Naive B cell (primary cell): ENCODE data around the gene PPP2R1B. TPM values are rescaled to one million over a fixed set of nuclear protein-coding genes. Genes with fewer than 3 reads are reported as not detected.
A peak's percentile ranks its signal among the peaks of the same experiment; 100 is the strongest.
"Not testable (repeated sequence)": the region's sequence is repeated elsewhere in the genome, so short reads cannot be mapped to it uniquely, and the experiment has no call there.

ENCODE experiments used
- ATAC-seq, 2 donors: fragments of 150-1000 bp; cut with Tn5 transposase; 2 replicates each; pipeline ENCODE4 v1.10.0; 2021; ENCODE audit warnings: low read depth in 2 of 2, mild to moderate bottlenecking in 2 of 2, moderate library complexity in 2 of 2
- DNase-seq: peaks from one replicate; pipeline ENCODE4 v3.0.0; 2022
- H3K27ac Mint-ChIP-seq, 6 donors: one replicate each; pipeline ENCODE4 v1.8.0; 2020 to 2022; ENCODE audit warnings: mild to moderate bottlenecking in 6 of 6, mixed read lengths in 6 of 6, moderate library complexity in 5 of 6, inconsistent platforms in 2 of 6
- H3K27me3 Mint-ChIP-seq, 3 donors: one replicate each; pipeline ENCODE4 v1.8.0; 2021 to 2022; ENCODE audit warnings: mixed read lengths in 3 of 3, mild to moderate bottlenecking in 1 of 3
- H3K36me3 Mint-ChIP-seq, 2 donors: one replicate each; pipeline ENCODE4 v1.8.0; 2020 to 2022; ENCODE audit warnings: mixed read lengths in 2 of 2, inconsistent platforms in 1 of 2, mild to moderate bottlenecking in 1 of 2
- H3K4me1 Mint-ChIP-seq, 3 donors: one replicate each; pipeline ENCODE4 v1.8.0; 2020 to 2022; ENCODE audit warnings: mixed read lengths in 3 of 3, inconsistent platforms in 1 of 3, mild to moderate bottlenecking in 1 of 3, moderate library complexity in 1 of 3
- H3K4me3 Mint-ChIP-seq, 8 donors: one replicate each; pipeline ENCODE4 v1.8.0; 2020 to 2022; ENCODE audit warnings: mild to moderate bottlenecking in 8 of 8, mixed read lengths in 8 of 8, moderate library complexity in 8 of 8, inconsistent platforms in 2 of 8
- H3K9me3 Mint-ChIP-seq, 7 donors: one replicate each; pipeline ENCODE4 v1.8.0; 2020 to 2022; ENCODE audit warnings: mixed read lengths in 7 of 7, mild to moderate bottlenecking in 5 of 7, inconsistent platforms in 2 of 7, moderate library complexity in 1 of 7
- polyA plus RNA-seq, 6 donors: library from polyadenylated mRNA; unstranded; fragments of 300-500 nt; fragmentation: Illumina TruSeq; gene quantifications; one replicate each; pipeline ENCODE4 v1.2.3, GENCODE V29; 2021; ENCODE audit warnings: low read depth in 6 of 6

The PPP2R1B gene
- polyA plus RNA-seq, 6 donors from 2014 or later, result 14.8 to 23.0 (median 18.6) TPM

DNA sequence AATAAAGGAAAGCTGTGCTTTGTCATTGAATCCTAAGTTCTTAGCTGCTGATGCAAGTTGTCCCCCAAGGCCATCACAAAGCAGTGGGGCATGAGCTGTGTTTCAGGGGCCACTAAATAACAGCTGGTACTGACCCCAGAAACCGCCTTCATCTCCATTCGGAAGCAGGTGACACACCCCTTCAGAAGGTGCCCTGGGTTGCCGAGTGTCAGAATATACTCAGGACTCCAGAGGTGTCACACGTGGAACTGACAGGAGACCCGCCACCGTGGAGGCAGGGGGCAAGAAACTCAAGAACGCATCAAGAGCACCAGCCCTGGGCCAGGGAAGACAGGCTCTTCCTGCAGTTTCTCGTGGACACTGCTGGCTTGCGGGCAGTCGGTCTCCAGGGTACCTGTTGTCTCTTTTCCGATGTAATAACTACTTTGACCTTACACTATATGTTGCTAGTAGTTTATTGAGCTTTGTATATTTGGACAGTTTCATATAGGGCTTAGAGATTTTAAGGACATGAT lies 41.5 kb downstream of the PPP2R1B start:
- H3K27ac Mint-ChIP-seq, result no peak overlapping the region
- H3K9me3 Mint-ChIP-seq, result no peaks in the 10 kb centered on the region
- no peak for DNase-seq
- H3K27me3 Mint-ChIP-seq, result no peaks in the 10 kb centered on the region
- peaks cover 8 to 14% of the 10 kb centered on the region in 2 donors for H3K36me3 Mint-ChIP-seq
- no peak for ATAC-seq
- no peaks in the 10 kb centered on the region for H3K4me1 Mint-ChIP-seq
- no peak overlapping the region for H3K4me3 Mint-ChIP-seq

DNA sequence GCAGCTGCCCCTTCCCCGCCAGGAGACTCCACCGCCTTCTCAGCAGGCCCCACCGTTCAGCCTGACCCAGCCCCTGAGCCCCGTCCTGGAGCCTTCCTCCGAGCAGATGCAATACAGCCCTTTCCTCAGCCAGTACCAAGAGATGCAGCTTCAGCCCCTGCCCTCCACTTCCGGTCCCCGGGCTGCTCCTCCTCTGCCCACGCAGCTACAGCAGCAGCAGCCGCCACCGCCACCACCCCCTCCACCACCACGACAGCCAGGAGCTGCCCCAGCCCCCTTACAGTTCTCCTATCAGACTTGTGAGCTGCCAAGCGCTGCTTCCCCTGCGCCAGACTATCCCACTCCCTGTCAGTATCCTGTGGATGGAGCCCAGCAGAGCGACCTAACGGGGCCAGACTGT lies 42.6 kb downstream of the PPP2R1B start:
- Mint-ChIP-seq H3K4me3 (peak overlapping the region in 1 of 8 donors; percentile 2), H3K4me1 (peaks cover 0 to 2% (median 0%) of the 10 kb centered on the region in 3 donors), H3K36me3 (peaks cover 11 to 22% of the 10 kb centered on the region in 2 donors), H3K9me3 (no peaks in the 10 kb centered on the region), H3K27me3 (no peaks in the 10 kb centered on the region), H3K27ac (peak overlapping the region in 1 of 6 donors; percentile 85)
- no peak for ATAC-seq
- DNase-seq, result no peak

DNA sequence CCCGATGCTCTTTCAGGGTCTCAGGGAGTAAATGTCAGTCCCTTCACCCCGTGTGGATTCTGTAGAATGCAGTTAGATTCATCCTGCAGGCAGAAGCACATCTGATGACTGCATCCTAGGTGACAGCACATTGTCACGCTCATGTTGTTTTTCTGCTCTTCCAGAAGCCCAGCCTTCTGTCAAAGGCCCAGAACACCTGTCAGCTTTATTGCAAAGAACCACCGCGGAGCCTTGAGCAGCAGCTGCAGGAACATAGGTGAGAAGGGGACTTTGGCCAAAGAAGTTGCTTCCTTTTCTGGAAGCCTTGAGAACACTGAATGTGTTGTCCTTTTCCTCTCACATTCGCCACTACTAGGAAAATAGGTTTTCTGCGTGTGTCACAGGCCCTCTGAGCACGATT lies 43.7 kb downstream of the PPP2R1B start:
- ATAC-seq (no peak), DNase-seq (no peak)
- Mint-ChIP-seq H3K4me1 (peaks cover 0 to 3% (median 2%) of the 10 kb centered on the region in 3 donors), H3K27me3 (no peaks in the 10 kb centered on the region), H3K4me3 (no peak overlapping the region), H3K36me3 (peaks cover 11 to 24% of the 10 kb centered on the region in 2 donors), H3K27ac (no peak overlapping the region), H3K9me3 (no peaks in the 10 kb centered on the region)

DNA sequence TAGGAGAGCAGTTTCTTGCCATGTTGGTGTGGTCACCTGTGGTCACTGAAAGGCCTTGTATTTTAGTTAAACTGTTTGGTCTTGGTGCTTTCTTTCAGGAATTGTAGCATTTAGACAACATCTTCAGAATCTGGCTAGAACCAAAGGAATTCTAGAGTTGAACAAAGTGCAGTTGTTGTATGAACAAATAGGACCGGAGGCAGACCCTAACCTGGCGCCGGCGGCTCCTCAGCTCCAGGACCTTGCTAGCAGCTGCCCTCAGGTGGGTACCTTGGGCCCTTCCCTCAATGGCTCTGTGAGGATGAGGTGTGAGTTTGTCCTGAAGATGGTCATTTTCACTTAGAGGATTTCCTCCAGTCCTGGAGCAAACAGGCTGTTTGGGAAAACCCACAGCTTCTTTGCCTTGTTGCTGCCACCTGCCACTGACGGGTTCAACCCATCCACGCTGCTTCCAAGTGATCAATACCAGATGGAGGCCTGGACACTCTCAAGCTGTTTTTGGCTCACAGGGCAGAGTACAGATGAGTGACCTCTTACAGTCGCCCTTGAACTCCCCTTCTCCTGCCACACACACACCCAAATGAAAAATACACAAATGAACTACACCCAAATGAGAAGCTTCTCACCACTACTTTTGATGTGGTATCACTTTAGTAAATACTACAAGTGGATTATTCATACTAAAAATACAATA lies 45.2 kb downstream of the PPP2R1B start:
- DNase-seq, result no peak
- Mint-ChIP-seq H3K36me3 (peaks cover 11 to 20% of the 10 kb centered on the region in 2 donors), H3K9me3 (no peaks in the 10 kb centered on the region), H3K27ac (peak overlapping the region in 1 of 6 donors; percentile 26), H3K4me1 (peaks cover 0 to 9% (median 4%) of the 10 kb centered on the region in 3 donors), H3K27me3 (no peaks in the 10 kb centered on the region), H3K4me3 (no peak overlapping the region)
- no peak for ATAC-seq

DNA sequence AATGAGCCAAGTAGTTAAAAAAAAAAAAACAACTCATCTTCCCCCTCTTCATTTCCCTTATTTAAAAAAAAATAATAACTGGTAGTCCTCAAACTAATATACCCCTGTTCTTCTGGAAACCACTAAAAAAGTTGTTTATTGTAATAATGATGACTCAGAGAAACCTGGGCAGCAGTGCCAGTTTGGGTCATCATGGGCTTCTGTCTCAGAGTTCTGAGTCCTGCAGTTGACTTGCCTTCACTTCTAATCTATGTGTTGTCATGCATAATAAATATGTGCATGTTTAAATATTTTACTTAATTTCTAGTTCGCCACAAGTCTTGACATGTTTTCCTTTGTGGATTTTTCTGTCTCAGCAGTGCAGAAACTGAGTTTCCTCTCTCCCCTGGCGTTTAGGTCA lies 46.8 kb downstream of the PPP2R1B start:
- Mint-ChIP-seq H3K27ac (peak overlapping the region in 1 of 6 donors; percentile 83), H3K27me3 (no peaks in the 10 kb centered on the region), H3K4me1 (peaks cover 11 to 19% (median 12%) of the 10 kb centered on the region in 3 donors), H3K36me3 (peaks cover 20 to 30% of the 10 kb centered on the region in 2 donors), H3K9me3 (peaks cover 0 to 1% (median 0%) of the 10 kb centered on the region in 7 donors), H3K4me3 (no peak overlapping the region)
- ATAC-seq (no peak), DNase-seq (no peak)

DNA sequence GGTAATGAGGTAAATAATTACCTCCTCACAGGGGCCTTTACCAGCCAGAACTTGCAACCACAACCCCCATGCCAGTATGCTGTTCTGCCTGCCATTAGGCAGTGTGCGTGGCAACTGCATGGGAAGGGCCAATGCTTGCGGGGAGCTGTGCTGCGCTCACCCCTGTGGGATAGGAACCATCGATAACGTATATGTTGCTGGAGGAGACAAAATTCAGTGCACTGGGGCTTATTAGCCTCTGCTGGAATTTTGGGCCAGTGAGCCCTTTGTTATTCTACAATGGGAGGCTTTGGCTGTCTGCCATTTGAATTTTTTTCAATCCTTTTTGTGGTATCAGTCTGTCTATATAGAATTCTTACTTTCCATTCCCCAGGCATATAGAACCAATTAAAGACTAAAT lies 47.3 kb downstream of the PPP2R1B start:
- Mint-ChIP-seq H3K27me3 (no peaks in the 10 kb centered on the region), H3K27ac (no peak overlapping the region), H3K9me3 (peaks cover 0 to 7% (median 0%) of the 10 kb centered on the region in 7 donors), H3K4me3 (no peak overlapping the region), H3K4me1 (peaks cover 17 to 24% (median 17%) of the 10 kb centered on the region in 3 donors), H3K36me3 (peaks cover 25 to 35% of the 10 kb centered on the region in 2 donors)
- DNase-seq, result no peak
- no peak for ATAC-seq

DNA sequence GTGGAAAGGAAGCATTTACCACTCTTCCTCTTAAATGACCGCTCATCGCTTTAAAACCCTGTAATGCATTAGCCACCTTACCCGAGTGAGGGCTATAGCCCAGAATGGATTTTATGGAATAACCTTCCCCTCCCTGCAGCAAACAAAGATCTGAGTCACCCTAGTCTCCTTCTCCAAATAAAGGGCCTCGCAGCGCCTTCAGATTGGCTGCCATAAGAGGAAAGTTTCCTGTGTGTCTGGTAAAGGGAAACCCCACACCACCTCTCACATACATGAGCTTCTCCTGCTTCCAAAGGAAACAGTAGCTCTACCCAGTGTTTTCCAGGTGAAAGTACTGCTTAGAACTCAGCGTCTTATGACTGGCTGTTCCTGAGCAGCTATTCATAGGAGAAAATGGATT lies 47.8 kb downstream of the PPP2R1B start:
- H3K36me3 Mint-ChIP-seq, result peaks cover 29 to 38% of the 10 kb centered on the region in 2 donors
- H3K9me3 Mint-ChIP-seq, result peaks cover 0 to 7% (median 0%) of the 10 kb centered on the region in 7 donors
- DNase-seq (no peak), ATAC-seq (no peak)
- no peak overlapping the region for H3K4me3 Mint-ChIP-seq
- no peak overlapping the region for H3K27ac Mint-ChIP-seq
- H3K4me1 Mint-ChIP-seq, result peaks cover 18 to 29% (median 19%) of the 10 kb centered on the region in 3 donors
- H3K27me3 Mint-ChIP-seq, result no peaks in the 10 kb centered on the region

DNA sequence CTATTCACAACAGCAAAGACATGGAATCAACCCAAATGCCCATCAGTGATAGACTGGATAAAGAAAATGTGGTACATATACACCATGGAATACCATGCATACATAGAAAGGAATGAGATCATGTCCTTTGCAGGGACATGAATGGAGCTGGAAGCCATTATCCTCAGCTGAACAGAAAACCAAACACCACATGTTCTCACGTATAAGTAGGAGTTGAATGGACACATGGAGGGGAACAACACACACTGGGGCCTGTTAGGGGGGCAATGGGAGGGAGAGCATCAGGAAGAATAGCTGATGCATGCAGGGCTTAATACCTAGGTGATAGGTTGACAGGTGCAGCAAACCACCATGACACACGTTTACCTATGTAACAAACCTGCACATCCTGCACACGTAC lies 48.5 kb downstream of the PPP2R1B start:
- Mint-ChIP-seq H3K4me1 (peaks cover 18 to 29% (median 19%) of the 10 kb centered on the region in 3 donors), H3K27ac (peak overlapping the region in 1 of 6 donors; percentile 18), H3K36me3 (peaks cover 32 to 36% of the 10 kb centered on the region in 2 donors)
- not testable (repeated sequence) for H3K4me3 Mint-ChIP-seq, DNase-seq, ATAC-seq, H3K9me3 Mint-ChIP-seq, H3K27me3 Mint-ChIP-seq

DNA sequence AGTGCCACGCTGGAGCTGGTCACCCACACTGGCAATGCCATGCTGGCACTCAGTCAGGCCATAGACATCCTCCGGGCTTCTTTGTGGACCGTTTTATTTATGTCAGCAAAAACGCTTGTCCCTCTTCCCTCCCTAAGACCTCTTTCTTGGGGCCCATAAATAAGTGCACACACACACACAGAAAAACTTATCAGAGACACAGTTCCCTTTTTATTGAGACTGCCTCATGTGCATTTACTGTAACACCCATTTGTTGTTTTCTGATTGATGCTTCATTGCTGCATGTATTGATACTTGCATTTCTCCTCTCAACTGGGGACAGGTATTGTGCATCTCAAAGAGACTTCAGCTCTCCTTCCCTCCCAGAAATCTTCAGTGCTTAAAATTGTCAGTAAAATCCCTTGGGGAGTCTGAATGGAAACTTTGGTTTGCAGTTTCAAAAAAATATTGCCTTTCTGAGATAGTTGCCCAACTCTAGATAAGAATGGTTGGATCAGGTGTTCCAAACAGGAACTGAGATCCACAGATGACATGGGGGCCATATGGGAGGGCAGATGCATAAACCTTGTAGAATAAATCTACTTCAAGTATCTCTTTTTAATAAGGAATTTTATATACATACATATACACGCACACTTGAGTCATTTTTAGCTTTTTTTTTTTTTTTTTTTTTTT lies 50.9 kb downstream of the PPP2R1B start:
- Mint-ChIP-seq H3K36me3 (peaks cover 37 to 49% of the 10 kb centered on the region in 2 donors), H3K27me3 (no peaks in the 10 kb centered on the region), H3K4me1 (peaks cover 18 to 29% (median 19%) of the 10 kb centered on the region in 3 donors), H3K27ac (peak overlapping the region in 3 of 6 donors; percentile 26 to 70 (median 61)), H3K9me3 (peaks cover 0 to 7% (median 0%) of the 10 kb centered on the region in 7 donors), H3K4me3 (no peak overlapping the region)
- no peak for DNase-seq
- ATAC-seq, result peak in 1 of 2 donors; percentile 47

DNA sequence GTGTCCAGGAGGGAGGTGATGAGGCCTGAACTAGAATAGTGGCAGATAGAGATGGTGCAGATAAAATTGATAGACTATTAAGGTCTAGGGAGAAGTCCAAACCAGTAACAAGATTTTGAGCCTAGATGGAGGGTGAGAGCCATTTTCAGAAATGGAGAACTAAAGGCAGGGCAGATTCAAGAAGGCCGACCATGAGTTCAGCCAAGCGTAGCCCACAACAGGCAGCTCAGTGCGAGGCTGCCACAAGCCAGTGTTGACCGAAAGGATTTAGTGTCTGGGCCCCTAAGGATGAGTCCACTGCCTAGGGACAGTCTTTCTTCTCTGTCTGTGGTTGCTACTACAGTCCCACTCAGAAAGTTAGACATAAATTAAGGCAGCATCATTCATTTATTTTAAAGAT lies 51.7 kb downstream of the PPP2R1B start:
- peak overlapping the region in 2 of 6 donors; percentile 74 to 75 for H3K27ac Mint-ChIP-seq
- H3K4me3 Mint-ChIP-seq, result peak overlapping the region in 1 of 8 donors; percentile 1
- peaks cover 0 to 7% (median 0%) of the 10 kb centered on the region in 7 donors for H3K9me3 Mint-ChIP-seq
- H3K4me1 Mint-ChIP-seq, result peaks cover 18 to 29% (median 19%) of the 10 kb centered on the region in 3 donors
- H3K36me3 Mint-ChIP-seq, result peaks cover 29 to 51% of the 10 kb centered on the region in 2 donors
- ATAC-seq, result peak in 1 of 2 donors; percentile 54
- H3K27me3 Mint-ChIP-seq, result no peaks in the 10 kb centered on the region
- DNase-seq, result no peak

DNA sequence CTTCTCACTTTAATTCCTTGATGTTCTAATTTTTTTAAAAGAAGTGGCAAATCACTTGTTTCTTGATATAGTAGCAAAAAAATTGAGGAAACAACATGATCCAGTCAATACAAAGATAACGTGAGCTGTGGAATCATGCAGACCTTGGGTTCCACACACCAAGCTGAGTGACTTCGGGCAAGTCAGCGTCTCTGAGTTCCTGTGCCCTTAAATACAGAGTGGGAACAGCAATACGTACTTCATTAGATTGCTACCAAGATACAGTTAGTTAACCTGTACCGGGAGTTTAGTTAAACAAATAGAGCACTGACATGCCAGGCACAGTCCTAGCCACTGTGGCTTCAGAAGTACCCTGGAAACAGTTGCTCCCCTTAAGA lies 58.5 kb downstream of the PPP2R1B start:
- Mint-ChIP-seq H3K36me3 (peaks cover 34 to 47% of the 10 kb centered on the region in 2 donors), H3K27ac (no peak overlapping the region), H3K9me3 (no peaks in the 10 kb centered on the region), H3K27me3 (no peaks in the 10 kb centered on the region), H3K4me1 (no peaks in the 10 kb centered on the region), H3K4me3 (no peak overlapping the region)
- ATAC-seq (no peak), DNase-seq (no peak)

DNA sequence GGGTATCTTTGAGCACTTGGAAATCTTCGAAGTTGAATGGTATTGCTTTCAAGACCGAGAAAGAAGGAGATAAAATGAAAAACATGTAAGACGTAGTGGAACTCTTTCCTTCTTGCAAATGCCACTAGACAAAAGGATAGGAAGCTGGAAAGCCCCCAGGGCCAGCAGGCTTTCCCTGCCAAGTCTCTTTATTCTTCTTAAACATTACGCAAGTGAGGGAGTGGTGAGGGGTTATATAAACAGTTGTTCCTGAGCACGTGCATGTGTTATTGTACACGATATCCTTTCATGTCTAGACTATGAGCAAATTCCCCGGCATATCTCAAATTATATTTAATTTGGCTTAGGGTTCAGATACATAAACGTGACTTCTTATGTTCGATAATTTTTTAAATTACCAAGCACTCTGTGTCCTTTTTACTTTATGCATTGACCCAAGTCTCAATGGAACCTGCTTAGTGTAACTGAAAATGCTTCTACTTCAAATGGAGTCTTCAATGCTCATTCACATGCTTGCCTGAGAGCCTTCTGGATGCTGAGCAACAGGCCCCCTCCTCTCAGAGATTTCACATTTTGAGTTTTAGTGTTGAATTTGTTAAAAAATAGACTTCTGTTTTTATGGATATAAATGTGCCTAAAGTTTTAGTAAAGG lies 59.0 kb downstream of the PPP2R1B start:
- DNase-seq, result no peak
- Mint-ChIP-seq H3K4me3 (no peak overlapping the region), H3K36me3 (peaks cover 29 to 43% of the 10 kb centered on the region in 2 donors), H3K4me1 (no peaks in the 10 kb centered on the region), H3K27ac (peak overlapping the region in 1 of 6 donors; percentile 19), H3K27me3 (no peaks in the 10 kb centered on the region), H3K9me3 (no peaks in the 10 kb centered on the region)
- no peak for ATAC-seq

DNA sequence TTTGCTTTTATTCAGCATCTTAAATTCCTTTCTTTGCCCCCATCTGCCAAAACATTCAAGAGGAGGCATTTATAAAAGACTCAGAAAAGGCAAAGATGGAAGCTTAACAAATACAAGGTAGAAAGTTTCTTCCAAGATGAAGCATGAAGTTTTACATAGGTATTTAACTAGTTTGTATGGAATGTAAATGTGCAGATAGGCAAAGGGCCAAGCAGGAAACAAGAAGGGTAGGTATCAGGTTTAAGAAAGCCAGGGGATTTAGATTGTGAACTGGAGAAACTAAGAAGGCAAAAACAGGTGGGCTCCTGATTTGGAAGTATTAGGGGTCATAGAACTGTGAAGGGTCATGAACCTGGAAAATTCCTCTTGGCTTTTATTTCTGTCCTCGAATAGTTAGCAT lies 62.6 kb downstream of the PPP2R1B start:
- Mint-ChIP-seq H3K4me3 (no peak overlapping the region), H3K4me1 (no peaks in the 10 kb centered on the region), H3K36me3 (peaks cover 27 to 30% of the 10 kb centered on the region in 2 donors), H3K27ac (no peak overlapping the region), H3K9me3 (no peaks in the 10 kb centered on the region), H3K27me3 (no peaks in the 10 kb centered on the region)
- no peak for ATAC-seq
- no peak for DNase-seq
